TTC549 (cell line): ENCODE results near the gene ZNF235.
"Not testable (repeated sequence)": the region's sequence is repeated elsewhere in the genome, so short reads cannot be mapped to it uniquely, and the experiment has no call there.

ENCODE experiments used
- FAIRE-seq: peaks from 2 replicates; lab custom pipeline; 2012; peaks lifted over from hg19 to GRCh38; lab: Jason Lieb, UNC

Gene ZNF235

GRCh38 chr19:44304659-44305193 is at the start of gene ZNF235:
ZNF235 (minus strand) TSS chr19:44305025; CDS start chr19:44303404, 1,621 bp downstream.
- peak; percentile 95 for FAIRE-seq

GRCh38 chr19:44346556-44346955 is 41.7 kb upstream of the ZNF235 start:
- FAIRE-seq: no peak

GRCh38 chr19:44345959-44346358 is 41.1 kb upstream of the ZNF235 start:
- FAIRE-seq: no peak

GRCh38 chr19:44344255-44344654 is 39.4 kb upstream of the ZNF235 start:
- no peak for FAIRE-seq

GRCh38 chr19:44341794-44342193 is 37.0 kb upstream of the ZNF235 start:
- FAIRE-seq: no peak

GRCh38 chr19:44334639-44335038 is 29.8 kb upstream of the ZNF235 start:
- not testable (repeated sequence) for FAIRE-seq

GRCh38 chr19:44332145-44332544 is 27.3 kb upstream of the ZNF235 start:
- no peak for FAIRE-seq

- no peak for FAIRE-seq
Observed at GRCh38 chr19:44315883-44316282, 11.1 kb upstream of the ZNF235 start.

GRCh38 chr19:44313231-44313630 is 8.4 kb upstream of the ZNF235 start:
- FAIRE-seq: no peak

- FAIRE-seq: no peak
Observed at GRCh38 chr19:44308011-44308410, 3.2 kb upstream of the ZNF235 start.

- no peak for FAIRE-seq
Observed at GRCh38 chr19:44306283-44306682, 1.5 kb upstream of the ZNF235 start.

- no peak for FAIRE-seq
Observed at GRCh38 chr19:44305457-44305856, 632 bp upstream of the ZNF235 start.

GRCh38 chr19:44303976-44304568 is 753 bp downstream of the ZNF235 start:
- no peak for FAIRE-seq

- no peak for FAIRE-seq
Observed at GRCh38 chr19:44303320-44303719, 1.5 kb downstream of the ZNF235 start.

GRCh38 chr19:44284968-44285367 is 19.9 kb downstream of the ZNF235 start:
- no peak for FAIRE-seq

- FAIRE-seq: no peak
Observed at GRCh38 chr19:44282846-44283245, 22.0 kb downstream of the ZNF235 start.

- no peak for FAIRE-seq
Observed at GRCh38 chr19:44280916-44281315, 23.9 kb downstream of the ZNF235 start.

GRCh38 chr19:44278181-44278690 is 26.6 kb downstream of the ZNF235 start:
- FAIRE-seq: no peak

GRCh38 chr19:44277331-44277730 is 27.5 kb downstream of the ZNF235 start:
- FAIRE-seq: no peak

- no peak for FAIRE-seq
Observed at GRCh38 chr19:44260695-44261446, 44.0 kb downstream of the ZNF235 start.

- no peak for FAIRE-seq
Observed at GRCh38 chr19:44260343-44260681, 44.5 kb downstream of the ZNF235 start.

GRCh38 chr19:44258835-44259413 is 45.9 kb downstream of the ZNF235 start:
- FAIRE-seq: no peak

- no peak for FAIRE-seq
Observed at GRCh38 chr19:44258136-44258535, 46.7 kb downstream of the ZNF235 start.
